ENCODE results near the gene ETS1.

ETS1 gene

GRCh38 chr11:128587415-128587814 lies at the start of gene ETS1:
Gene ETS1 (minus strand): TSS chr11:128587558. CDS start chr11:128573130, 14,428 bp downstream.
- DNase-seq (ENCODE audit: low spot score): no peak

GRCh38 chr11:128634395-128634794 lies 47.0 kb upstream of the ETS1 start:
- DNase-seq (ENCODE audit: low spot score): no peak

GRCh38 chr11:128633384-128633965 lies 46.1 kb upstream of the ETS1 start:
- no peak for DNase-seq (ENCODE audit: low spot score)

GRCh38 chr11:128632141-128632791 lies 44.9 kb upstream of the ETS1 start:
- no peak for DNase-seq (ENCODE audit: low spot score)

GRCh38 chr11:128630367-128631230 lies 43.2 kb upstream of the ETS1 start:
- DNase-seq (ENCODE audit: low spot score): peak; percentile 86

GRCh38 chr11:128629516-128630106 lies 42.3 kb upstream of the ETS1 start:
- DNase-seq (ENCODE audit: low spot score): no peak

GRCh38 chr11:128628686-128629085 lies 41.3 kb upstream of the ETS1 start:
- no peak for DNase-seq (ENCODE audit: low spot score)

GRCh38 chr11:128628325-128628673 lies 40.9 kb upstream of the ETS1 start:
- no peak for DNase-seq (ENCODE audit: low spot score)

- no peak for DNase-seq (ENCODE audit: low spot score)
Observed at GRCh38 chr11:128627666-128628324, 40.4 kb upstream of the ETS1 start.

- DNase-seq (ENCODE audit: low spot score): no peak
Observed at GRCh38 chr11:128626913-128627665, 39.7 kb upstream of the ETS1 start.

- no peak for DNase-seq (ENCODE audit: low spot score)
Observed at GRCh38 chr11:128625746-128626145, 38.4 kb upstream of the ETS1 start.

- DNase-seq (ENCODE audit: low spot score): no peak
Observed at GRCh38 chr11:128625326-128625725, 38.0 kb upstream of the ETS1 start.

GRCh38 chr11:128624269-128625175 lies 37.2 kb upstream of the ETS1 start:
- DNase-seq (ENCODE audit: low spot score): no peak

GRCh38 chr11:128623091-128623490 lies 35.7 kb upstream of the ETS1 start:
- no peak for DNase-seq (ENCODE audit: low spot score)

- no peak for DNase-seq (ENCODE audit: low spot score)
Observed at GRCh38 chr11:128621601-128622501, 34.5 kb upstream of the ETS1 start.

GRCh38 chr11:128620309-128621100 lies 33.1 kb upstream of the ETS1 start:
- no peak for DNase-seq (ENCODE audit: low spot score)

GRCh38 chr11:128619540-128620308 lies 32.4 kb upstream of the ETS1 start:
- DNase-seq (ENCODE audit: low spot score): no peak

- no peak for DNase-seq (ENCODE audit: low spot score)
Observed at GRCh38 chr11:128619007-128619406, 31.6 kb upstream of the ETS1 start.
